HG03571 (cell line): ENCODE data around the gene PARD3.

Experiments used
- ATAC-seq: cut with Tn5 transposase; IDR thresholded peaks from one replicate; pipeline ENCODE4 v1.9.1; 2021; ENCODE audit not compliant: unreplicated experiment

PARD3 gene

DNA sequence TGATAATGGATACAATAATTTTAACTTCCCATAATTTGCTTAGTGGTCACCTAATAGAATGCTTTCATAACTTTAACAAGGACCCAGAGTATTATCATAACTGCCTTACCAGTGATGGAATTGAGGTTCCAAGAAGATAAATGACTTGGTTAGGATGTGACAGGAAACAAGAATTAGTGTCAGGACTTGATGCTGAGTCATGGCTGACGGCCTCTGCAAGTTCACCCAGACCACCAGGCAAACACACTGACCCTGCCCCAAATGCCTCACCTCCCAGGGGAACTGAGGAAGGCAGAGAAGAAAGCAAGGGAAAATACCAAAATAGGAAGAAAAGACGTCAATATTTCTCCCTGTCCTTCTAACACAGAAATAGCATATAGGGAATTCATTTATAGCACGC lies 636.3 kb downstream of the PARD3 start:
- ATAC-seq = no peak

DNA sequence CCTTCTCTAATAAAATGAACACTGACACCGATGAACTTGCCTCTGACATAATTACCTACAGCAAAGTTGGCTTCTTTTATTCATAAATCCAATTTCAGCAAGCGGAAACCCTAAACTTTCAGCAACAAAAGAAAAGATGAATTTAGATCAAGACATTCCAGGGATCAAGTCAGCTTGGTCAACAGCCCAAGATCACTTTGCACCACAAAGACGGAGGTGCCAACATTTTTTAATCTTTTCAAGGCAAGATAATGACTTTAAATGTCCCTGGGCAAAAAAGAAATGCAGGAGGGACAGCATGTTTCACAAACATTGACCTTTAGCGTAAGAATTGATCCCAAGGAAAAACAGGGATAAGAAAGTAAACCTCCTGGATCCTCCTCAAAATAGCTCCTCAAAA lies 636.9 kb downstream of the PARD3 start:
- no peak for ATAC-seq

DNA sequence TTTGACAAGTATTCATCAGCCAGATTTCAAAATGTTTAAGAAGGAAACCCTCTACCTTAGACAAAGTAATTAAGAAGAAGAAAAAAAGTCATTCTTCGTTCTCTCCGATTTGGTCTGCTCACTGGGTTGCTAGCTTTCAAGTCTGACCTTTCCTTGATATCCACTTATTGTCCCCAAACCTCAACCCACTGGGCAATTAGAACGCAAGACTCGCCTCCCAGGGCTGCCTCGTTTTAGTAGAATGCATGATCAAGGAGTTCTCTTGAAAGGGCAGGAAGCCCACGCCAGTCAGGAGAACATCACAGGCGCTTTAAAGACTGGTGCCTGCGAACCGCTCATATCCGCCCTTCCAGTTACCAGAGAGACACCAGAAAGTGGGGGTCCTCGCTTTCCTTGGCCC lies 637.7 kb downstream of the PARD3 start:
- no peak for ATAC-seq

DNA sequence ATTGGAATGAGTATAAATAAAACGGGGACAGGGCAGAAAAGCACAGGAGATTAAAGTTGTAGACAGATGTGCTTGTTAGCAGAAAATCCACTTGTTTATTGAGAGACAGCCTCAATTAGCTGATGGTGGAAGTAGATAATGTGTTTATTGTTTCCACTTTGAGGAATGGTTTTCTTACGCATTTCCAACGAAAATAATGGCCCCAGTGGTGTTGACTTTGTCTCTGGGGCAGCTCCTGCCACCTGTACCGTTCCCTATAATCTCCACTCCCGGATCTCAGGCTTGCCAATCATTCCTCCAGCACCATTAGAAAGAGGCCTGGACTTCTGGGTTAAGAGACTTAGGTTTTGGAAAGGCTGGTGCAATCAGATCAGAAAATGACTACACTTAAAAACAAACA lies 638.7 kb downstream of the PARD3 start:
- no peak for ATAC-seq

DNA sequence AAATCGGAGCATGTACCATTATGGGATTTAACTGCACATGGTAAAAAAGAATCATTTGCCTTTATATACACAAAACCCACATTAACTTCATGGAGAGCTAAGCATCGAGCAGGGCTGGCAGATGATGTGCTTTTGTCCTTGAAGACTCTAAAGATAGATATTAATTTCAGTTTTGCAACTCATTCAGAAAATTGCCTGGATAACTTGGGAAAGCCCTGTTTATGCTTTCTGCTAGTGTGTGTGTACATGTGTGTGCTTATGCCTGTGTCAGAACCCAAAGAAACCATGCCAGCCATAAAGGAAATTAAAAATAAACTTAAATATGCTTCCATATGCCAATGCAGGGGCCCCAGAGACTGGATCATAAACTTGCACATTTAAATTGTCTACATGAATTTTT lies 640.0 kb downstream of the PARD3 start:
- no peak for ATAC-seq

DNA sequence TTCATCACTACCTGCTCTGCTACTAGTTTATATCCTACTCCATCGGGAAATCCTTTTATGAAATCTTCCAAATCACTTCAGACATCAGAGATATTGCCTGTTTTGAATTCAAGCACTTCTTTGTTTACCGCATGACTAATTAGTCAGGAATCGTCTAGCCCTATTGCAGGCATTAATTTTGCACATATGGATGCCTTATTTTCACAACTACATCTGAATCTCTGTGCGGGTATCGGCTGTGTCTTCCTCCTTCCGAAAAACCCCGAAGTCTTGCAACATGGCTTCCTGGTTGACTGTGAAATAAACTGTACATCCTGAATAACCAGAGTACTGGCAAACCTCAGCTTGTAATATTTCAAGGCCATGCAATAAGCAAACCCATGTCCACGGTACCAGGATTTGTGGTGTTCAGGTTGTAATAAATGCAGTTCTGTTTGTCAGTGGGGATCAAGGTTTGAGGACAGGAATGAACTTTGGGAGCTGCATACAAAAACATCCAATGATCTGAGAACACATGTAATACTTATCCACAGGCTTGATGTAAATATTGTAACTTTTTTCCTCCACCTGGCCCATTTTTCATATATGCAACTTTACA lies 642.1 kb downstream of the PARD3 start:
- ATAC-seq = no peak

DNA sequence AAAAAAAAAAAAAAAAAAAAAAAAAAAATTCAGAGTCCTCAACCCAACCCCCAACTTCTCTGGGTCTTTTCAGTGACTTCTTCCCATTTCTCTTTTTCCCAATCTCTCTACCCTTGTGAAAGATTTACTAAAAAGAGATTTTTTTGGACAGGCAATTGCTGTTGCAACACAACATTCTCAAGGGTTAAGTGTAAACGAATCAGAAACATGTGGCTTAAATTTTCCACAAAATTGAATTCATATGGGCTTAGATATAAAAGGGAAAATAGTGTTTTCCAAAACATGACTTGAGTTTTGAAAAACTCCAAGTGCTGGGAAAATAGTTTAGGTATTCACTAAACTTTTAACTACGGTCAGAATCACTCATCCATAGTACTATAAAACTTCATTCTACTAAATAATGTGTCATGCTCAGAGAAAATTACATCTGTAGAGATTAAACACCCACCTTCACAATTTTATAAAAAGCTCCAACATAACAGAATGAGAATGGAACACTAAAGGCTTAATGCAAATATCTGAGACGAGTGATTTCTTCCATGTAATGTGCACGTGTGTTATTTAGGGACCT lies 643.1 kb downstream of the PARD3 start:
- ATAC-seq = no peak

DNA sequence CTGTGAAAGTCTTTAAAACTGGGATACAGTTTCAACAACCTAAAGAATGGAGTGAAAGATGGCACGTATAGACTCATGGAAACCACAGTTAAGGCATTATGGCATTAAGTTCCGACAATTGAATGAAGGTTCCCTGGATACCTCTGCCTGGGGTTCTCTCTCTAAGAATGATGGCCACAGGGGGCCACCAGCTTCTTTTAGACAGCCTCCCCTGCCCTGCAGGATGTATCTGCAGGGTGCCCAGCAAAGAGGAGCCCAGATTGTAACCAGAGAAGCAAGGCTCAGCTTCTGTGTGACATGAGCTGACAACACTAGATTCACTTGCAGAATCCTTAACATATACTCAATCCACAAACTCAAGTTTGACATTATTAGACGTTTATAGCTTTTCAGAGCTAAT lies 645.4 kb downstream of the PARD3 start:
- no peak for ATAC-seq

DNA sequence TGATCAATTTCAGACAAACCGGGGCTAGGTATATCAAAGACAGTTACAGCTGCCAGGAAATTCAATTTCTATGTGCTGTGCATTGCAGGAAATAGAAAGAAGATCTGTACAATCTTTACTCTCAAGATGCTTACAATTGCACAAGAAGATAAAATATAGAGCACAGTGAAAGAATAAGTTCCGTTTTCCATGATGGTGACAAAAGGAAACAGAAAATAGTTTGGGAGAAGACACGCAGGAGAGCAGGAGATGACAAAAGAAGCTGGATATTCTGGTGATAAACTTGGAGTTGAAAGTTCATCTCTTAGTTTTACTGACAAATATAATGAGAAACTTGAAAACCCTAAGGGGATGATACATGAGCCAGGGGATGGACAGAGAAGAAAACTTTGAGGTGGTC lies 646.0 kb downstream of the PARD3 start:
- no peak for ATAC-seq

DNA sequence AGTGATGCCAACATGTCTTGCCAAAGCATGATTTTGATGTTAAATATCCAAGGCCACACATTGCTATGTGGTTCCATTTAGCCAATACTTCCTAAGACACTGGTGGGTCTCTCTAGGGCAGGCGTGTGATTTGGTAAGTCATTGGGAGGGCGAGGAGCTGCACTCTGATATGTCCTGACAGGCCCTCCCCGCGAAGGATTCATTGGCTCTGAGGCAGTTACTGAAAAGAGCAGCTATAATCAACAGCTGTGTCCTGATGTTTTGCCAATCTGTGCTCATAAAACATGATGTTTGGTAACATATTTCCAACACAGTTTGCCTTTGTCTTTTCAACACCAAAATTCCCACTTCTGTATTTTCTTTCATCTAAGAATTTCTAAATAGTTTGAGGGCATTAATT lies 646.7 kb downstream of the PARD3 start:
- ATAC-seq = no peak

DNA sequence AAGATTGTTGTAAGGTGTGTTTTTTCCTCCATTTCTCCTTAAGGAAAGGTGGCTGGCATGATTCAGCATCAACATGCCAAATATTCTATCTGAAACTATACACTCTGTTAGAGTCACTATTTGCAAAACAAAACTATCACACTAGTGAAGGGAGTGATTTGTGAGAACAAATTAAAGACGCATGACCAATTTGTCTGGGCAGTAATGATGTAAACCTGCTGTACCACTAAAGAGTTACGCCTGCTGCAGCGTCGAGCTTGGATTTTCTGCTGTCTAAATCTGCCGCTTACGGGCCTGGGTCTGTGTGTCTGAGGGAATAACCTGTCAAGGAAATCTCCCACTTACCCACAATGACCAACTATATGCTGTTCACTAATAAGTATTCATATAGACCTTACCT lies 648.3 kb downstream of the PARD3 start:
- ATAC-seq = no peak

DNA sequence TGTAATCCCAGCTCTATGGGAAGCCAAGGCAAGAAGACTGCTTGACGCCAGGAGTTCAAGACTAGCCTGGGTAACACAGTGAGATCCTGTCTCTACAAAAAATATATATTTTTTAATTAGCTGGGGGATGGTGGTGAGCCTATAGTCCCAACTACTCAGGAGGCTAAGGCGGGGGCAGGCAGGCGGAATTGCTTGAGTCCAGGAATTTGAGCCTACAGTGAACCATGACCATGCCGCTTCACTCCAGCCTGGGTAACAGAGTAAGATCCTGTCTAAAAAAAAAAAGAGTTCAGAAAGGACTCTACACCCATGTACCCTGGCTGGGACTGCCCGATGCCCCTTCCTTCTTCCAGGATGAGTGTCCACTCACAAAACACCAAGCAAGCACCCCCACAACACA lies 648.7 kb downstream of the PARD3 start:
- ATAC-seq = no peak

DNA sequence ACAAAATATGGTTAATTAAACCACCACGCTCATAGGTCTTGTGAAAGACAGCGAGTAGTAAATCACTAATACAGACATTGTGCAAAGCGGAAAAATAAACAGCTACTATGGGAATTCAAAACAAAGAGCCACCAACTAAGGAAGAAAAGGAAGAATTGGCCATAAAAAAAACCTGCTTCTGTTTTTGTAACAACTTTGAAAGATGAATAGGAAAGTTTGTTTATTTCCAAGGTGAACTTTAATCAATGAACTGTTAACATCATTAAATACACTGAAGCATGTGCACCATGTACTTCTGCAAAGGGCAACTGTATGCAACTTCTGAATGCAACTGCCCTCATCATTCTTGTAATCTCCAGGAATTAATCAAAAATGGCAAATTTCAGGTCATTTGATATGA lies 651.1 kb downstream of the PARD3 start:
- ATAC-seq = no peak

DNA sequence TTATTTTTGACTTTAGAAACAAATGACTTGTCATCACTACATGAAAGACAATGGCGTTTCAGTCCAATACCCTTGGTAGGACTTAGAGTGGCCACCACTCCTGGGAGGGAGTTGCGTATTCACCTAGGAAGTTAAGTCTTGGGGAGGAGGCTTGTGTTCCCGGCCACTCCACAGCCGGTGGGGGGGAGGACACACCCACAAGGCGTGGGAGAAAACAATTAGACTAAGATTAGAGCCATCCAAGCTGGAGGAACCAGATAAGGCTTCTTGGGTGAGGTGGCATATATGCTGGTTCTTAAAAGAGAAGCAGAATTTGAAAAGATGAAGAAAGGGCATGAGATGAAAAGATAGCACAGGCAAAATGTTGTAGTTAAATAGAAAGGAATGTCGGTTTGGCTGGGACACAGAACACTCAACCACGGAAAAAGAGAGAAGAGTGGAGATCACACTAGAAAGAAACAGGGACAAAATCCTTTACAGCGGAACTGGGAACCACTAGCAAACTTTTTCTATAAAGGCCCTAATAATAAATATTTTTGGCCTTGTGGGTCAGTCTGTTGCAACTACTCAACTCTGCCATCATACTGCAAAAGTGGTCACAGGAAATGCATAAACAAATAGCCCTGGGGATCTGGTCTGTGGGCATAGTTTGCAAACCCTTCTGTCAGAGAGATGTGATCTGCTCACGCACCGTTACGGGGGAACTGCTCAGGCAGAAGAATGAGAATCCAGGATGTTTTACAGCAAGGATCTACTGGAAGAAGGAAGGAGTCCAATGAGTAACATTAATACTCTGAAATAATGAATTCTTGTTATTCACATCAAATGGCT lies 651.8 kb downstream of the PARD3 start:
- ATAC-seq = no peak

DNA sequence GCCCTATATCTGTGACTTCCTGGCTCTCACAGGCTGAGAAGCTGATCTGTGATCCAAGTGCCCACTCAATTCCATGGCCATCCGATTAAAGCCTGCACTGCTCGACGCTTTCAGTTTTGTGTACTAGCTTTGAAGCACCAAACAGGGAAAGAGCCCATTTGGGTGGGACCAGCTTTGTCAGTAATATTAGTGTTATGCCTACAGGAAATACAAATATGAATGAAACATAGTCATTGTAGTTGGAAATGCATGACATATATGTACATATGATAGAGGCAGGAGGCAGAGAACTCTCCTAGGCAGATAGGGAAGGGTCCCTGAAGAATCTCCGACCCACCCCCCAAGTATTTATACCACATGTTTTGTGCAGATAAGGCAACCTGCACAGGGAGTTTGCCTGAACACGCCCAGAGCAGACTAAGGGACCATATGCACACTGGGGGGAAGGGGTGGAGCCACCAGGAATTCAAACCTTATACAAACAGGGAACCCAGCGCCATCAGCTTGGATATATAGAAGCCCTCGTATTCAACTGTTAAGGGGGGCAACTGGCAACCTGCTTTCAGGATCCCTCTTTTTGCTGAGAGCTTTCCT lies 653.2 kb downstream of the PARD3 start:
- no peak for ATAC-seq

DNA sequence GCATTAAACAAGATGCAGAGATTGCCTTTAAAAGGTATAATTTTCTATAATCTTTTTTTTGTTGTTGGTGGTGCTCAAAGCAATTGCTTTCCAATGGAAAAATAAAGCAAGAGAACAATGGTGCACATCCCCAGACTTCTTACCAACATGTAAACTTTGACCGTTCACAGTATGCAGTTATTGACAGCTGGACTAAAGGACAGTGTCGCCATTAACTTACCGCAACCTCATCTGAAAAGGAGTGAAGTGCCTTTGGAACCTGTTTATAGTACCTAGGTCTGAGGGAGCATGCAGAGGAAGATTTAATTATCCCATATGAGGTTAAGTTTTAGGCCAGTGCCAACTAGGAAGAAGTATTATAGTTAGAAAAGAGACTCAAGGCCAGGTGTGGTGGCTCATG lies 654.5 kb downstream of the PARD3 start:
- ATAC-seq = no peak

DNA sequence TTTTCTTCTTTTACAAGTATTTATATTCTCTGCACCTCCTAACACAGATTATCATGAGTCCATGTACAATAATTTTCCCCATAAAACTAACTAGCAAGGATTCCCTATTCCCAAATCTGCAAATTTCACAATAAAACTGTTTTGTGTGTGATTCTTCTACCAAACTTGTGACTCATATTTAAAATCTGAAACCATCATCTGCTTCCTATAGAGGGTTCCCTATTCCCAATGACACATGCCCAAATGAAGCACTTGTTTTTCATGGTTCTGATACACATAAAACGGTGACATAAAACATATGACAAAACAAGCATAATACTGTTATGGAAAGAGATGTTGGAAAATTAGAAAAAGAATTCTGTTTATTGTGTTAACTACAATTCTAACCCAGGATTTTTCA lies 657.6 kb downstream of the PARD3 start:
- no peak for ATAC-seq

DNA sequence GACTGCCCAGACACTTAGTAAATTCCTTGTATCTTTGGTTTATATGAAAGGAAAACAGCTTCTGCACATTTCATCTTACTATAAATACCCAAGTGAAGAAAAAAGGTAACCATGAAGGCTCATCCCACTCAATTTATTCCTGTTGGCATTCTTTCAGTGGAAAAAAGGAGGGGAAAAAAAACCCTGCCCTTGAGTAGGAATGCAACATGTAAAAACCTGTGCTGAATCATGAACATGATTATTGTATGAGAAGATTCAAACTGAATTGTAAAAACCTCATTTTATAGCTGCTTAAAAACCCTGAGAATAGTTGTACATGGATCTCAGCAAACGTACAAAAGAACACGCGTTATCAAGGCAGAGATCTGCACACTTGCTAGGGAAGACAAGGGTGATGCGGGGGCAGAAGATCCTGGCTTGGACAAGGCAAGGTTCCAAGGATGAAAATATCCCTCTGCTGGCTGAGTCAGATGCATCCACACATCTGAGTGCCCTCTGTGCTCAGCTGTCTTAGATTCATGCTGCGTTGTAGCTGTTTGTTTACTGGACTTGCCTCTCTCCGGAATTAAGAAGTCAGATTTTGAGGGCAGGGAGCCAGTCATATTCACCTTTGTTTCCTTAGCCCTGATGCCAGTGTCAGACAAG lies 658.2 kb downstream of the PARD3 start:
- no peak for ATAC-seq

DNA sequence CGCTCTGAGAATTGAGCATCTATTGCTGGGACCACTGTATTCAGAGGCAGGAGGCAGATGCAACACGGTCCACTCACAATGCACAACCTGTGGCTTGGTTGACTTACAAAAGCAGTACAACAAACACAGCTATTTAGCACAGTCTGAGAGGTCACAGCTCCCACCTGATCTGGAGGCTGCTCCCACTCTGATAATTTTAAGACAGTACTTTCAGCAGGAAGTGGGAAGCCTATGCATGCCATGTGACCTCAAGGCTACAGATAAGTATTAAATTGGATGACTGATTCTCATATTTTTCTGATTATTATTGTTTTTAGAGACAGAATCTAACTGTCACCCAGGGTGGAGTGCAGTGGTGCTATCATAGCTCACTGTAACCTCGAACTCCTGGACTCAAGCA lies 659.3 kb downstream of the PARD3 start:
- no peak for ATAC-seq

DNA sequence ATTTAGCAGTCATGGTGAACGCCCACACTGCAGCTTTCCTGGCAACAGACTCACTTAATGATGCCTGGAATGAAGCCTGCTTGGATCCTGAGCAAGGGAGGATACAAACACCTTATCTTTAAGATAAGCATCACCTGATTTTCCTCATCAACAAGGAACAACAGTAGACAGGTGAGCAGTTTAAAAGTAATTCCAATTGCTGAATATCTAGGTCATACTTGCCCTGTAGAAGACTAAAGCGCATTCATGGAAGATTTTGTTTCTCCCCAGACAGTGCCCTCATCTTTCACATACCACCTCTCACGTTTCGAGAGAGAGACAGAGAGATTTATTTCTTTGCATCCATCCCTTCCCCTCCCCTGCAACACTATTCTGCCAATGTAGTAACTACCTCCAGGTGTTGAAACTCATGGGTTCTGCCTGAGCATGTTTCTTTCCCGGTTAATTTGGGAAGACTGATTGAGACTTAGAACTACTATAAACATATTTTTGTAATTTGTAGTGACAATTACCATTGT lies 660.7 kb downstream of the PARD3 start:
- no peak for ATAC-seq

DNA sequence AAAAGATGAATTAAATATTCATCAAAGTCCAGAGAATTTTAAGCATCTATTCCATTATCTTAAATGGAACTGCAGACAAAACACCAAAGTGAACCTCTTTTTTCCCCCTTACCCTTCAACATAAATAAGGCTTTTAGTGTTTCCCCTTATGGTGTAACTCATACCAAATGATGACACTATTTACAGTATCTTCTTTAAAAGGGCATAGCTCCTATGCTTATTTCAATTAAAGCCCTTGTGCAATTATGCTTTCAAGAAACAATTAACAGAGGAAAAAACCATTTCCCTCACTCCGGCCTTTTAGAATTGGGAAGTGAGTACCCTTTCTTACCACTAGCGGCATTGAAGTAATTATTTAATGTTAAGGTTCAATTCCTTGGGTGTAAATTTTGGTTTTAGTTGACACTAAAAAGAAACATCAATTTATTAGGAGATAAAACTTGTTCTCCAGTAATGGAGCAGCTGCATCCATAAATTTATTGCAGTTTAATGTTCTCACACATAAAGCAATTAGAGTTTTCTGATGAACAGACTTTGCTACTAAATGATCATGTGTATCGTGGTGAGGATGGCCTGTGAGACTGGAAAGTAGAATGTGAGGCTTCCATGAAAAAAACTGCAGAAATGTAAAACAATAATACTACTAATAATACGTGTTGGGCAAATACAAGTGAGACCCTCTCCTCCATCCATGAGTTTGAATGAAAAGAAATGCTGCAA lies 661.3 kb downstream of the PARD3 start:
- ATAC-seq = no peak
